HG03045 (cell line): ENCODE measurements around the gene PAPLN.

ENCODE experiments used
- ATAC-seq: cut with Tn5 transposase; IDR thresholded peaks from one replicate; pipeline ENCODE4 v1.9.1; 2021; ENCODE audit warnings: mild to moderate bottlenecking, moderate library complexity; ENCODE audit not compliant: unreplicated experiment

Gene PAPLN

DNA sequence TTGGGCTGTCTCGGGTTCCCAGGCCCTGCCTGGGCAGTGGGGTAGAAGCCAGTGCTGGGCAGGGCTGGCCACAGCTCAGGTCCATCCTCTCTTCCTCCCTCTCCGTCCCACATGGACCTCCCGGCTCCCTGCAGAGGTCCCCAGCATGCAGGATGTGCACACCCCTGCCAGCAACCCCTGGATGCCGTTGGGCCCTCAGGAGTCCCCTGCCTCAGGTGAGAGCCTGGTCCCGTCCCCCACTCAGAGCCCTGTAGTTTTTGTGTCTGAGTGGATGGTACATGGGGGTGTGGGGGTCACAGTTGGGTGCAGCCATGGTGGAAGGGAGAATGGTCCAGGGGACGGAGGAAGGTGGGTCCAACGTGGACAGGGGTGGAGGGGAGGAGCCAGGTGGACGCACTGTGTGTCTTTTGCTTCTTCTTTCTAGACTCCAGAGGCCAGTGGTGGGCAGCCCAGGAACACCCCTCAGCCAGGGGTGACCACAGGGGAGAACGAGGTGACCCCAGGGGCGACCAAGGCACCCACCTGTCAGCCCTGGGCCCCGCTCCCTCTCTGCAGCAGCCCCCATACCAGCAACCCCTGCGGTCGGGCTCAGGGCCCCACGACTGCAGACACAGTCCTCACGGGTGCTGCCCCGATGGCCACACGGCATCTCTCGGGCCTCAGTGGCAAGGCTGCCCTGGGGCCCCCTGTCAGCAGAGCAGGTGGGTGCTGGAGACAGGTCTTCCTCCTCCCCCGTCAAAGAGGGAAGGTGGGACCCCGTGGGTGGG is 21.7 kb downstream of the PAPLN start:
- no peak for ATAC-seq

GRCh38 chr14:73259837-73260236 is 22.5 kb downstream of the PAPLN start:
- no peak for ATAC-seq

- no peak for ATAC-seq
Observed at GRCh38 chr14:73260574-73260973, 23.3 kb downstream of the PAPLN start.

GRCh38 chr14:73261075-73261474 is 23.8 kb downstream of the PAPLN start:
- ATAC-seq, result no peak

DNA sequence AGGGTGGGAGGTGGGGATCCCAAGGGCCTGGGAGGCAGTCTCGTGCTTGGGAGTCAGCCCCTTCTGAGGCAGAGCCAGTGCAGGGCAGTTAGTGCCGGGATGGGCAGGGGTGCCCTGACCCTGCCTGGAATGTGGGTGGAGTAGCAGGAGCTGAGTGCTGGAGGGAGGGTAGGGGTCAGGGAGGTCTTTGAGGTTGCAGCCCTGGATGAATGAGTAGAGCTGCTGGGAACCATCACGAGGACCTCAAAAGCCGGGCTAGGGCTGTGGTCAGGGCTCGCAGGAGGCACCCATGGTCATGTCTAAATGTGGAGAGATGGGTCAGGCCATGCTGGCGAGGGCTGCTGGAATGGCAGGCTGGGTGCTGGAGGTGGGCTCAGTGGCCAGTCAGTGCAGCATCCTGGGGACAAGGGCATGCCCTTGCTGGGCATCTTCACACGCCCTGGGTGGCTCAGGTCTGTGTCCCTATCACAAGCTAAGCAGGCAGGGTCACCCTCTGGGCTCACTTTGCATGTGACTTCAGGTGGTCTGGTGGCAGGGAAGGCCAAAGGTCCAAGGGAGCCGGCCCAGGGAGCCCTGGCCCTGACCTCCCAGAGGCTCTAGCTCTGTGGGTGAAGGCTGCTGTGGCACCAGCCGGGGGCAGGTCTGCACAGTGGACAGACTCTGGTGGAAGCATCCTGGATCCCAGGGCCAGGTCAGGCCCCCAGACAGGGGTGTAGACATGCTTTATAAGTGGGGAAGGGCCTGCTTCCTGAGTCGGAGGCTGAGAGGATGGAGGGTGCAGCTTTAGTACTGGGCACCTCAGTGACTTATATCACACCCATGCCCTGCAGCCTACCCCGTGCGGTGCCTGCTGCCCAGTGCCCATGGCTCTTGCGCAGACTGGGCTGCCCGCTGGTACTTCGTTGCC is 24.5 kb downstream of the PAPLN start:
- ATAC-seq, result no peak

DNA sequence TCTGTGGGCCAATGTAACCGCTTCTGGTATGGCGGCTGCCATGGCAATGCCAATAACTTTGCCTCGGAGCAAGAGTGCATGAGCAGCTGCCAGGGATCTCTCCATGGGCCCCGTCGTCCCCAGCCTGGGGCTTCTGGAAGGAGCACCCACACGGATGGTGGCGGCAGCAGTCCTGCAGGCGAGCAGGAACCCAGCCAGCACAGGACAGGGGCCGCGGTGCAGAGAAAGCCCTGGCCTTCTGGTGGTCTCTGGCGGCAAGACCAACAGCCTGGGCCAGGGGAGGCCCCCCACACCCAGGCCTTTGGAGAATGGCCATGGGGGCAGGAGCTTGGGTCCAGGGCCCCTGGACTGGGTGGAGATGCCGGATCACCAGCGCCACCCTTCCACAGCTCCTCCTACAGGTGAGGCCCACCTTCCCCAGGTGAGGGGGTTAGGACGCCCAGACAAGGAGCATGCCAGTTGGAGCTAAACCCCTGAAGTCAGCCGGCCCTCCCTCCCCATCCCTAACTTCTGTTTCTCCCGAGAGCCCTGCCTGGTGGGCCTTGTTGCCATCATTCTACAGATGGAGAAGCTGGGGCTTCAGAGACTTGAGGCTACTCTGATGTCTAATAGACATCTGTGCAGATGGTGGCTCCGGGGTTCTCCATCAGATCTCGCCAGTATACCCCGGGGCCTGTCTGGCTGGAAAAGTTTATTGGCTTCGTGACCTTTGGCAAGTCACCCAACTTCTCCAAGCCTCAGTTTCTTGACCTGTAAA is 25.3 kb downstream of the PAPLN start:
- ATAC-seq, result no peak

GRCh38 chr14:73263606-73264005 is 26.3 kb downstream of the PAPLN start:
- ATAC-seq, result no peak

DNA sequence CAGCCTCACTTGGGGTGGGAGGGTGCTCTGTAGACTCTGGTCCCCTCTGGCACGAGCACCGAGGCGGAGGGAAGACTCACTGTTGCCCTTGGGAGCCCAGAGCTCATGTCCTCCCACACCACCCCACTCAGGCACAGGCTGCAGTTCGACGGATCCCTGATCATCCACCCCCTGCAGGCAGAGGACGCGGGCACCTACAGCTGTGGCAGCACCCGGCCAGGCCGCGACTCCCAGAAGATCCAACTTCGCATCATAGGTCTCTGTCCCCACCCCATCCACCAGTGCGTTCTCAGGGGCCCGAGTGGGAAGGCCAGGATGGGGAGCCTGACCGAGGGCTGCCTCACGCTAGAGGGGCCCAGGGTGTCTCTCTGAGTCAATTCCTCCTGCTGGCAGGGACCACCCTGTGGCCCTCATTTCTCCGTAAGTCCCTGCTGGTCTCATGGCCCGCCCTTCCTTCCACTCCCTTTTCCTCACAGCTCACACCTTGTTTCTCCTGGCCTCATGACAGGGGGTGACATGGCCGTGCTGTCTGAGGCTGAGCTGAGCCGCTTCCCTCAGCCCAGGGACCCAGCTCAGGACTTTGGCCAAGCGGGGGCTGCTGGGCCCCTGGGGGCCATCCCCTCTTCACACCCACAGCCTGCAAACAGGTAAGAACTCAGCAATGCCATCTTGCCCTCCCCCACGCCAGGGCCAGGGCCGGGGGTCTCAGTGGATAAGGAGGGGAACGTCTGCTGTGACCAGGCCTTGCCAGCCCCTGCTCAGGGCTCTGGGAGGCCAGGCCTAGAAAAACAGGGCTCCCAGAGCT is 27.0 kb downstream of the PAPLN start:
- ATAC-seq, result no peak

GRCh38 chr14:73264885-73265720 is 27.8 kb downstream of the PAPLN start:
- ATAC-seq, result no peak

DNA sequence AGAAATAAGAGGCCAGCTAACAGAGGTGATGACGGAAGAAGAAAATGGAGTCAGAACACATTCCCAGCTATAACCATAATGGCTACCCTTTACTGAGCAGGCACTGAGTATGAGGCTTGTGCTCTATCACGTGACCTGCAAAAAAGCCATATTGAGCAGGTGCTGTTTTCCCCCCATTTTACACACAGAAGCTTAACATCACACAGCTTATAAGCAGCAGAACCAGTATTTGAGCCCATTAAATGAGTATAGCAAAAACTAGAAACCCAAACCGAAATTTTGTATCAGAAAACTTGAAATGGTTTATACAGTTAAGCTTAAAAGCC is 28.4 kb downstream of the PAPLN start:
- no peak for ATAC-seq

- ATAC-seq, result no peak
Observed at GRCh38 chr14:73266317-73266716, 29.0 kb downstream of the PAPLN start.

DNA sequence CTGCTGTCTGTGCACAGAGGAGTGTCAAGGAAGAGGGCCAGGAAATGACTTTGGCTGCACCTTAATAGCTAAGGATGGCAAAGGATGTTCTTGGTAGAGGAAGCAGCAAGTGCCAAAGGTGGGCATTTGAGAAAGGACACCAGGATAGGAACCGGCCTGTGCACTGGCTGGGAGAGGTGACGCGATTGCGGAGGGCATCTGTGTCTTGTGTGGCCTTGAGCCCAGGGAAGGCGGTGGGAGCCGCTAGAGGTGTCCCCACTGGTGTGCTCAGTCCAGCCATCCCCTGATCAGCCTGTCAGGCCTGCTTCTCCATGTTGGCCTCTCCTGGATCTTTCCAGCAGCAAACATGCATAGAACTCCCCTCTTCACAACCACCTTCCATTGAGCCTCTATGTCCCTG is 30.2 kb downstream of the PAPLN start:
- no peak for ATAC-seq

DNA sequence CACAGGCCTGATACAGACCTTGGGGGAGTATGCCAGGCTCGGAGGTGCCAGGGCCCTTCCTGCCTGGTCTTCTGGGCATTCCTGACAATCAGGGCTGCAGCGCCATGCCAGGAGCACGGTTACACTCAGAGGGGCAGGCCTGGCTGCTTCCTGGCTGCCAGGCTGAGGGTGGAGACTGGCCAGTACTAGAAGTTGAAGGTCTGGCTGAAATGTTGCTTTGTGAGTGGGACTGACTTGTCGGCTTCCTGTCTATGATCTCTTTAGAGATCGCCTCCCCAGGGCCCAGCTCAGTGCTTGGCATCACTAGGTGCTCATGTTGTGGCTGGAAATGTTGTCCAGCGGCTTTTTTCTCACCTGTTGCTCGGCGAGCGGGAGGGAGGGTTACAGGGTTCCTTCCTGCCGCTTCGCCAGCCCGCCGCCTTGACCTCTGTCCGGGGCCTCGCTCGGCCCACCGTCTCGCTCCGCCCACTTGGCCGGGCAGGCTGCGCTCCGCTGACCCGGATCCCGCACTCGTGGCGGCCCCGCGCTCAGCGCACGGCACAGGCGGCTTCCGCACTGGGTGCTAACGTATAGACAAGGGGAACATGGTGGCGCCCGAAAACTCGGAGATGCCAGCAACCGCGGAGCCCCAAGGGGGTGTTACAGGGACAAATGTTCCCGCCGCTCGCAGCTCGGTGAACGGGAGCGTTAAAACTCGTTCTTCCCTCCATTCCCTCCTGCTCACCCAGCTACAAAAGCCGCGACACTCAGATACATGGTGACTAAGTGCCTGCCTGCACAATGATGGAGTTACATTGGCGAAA is 32.6 kb downstream of the PAPLN start:
- no peak for ATAC-seq

DNA sequence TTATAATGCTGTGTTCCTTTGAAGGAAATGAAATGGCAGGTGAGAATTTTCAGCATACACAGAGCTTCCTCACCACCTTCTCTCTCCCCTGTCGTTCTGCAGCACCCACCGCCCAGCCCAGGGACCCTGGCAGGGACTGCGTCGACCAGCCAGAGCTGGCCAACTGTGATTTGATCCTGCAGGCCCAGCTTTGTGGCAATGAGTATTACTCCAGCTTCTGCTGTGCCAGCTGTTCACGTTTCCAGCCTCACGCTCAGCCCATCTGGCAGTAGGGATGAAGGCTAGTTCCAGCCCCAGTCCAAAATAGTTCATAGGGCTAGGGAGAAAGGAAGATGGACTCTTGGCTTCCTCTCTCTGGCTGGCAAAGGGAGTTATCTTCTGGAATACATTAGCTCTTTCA is 35.1 kb downstream of the PAPLN start:
- ATAC-seq, result no peak

DNA sequence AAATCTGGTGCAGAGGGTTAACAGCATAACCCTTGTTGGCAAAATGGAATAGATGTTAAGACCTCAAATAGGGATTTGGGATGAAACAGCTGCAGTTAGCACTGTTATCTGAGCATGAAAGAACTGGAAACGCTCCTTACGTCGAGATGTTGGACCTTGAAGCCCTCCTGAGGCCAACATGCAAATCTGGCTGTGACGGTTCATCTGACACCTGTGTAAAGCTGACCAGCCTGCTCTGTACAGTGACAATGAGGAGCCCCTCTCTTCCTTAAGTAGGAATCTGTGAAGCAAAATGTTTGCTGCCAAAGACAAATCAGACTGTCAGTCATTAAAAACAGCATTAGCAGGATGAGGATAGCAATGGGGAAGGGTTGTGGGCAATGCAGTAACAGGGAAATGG is 36.5 kb downstream of the PAPLN start:
- no peak for ATAC-seq

DNA sequence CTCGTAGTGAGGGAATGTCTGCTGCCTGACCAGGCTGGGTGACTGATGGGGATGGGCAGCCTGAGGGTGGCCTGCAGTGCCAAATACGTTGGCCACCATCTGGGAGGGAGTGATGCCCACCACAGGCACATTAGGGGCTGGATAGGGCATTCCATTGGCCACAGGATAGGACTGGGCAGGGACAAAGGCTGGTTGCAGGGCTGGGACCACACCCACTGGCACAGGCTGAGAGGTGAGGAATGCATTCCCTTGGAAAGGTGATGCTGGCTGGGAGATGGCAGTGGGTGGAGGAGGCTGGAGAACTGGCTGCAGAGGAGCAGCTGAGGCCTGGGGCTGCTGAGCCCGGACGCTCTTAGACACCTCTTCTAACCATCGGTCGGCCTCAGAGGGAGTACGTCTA is 39.5 kb downstream of the PAPLN start:
- no peak for ATAC-seq

DNA sequence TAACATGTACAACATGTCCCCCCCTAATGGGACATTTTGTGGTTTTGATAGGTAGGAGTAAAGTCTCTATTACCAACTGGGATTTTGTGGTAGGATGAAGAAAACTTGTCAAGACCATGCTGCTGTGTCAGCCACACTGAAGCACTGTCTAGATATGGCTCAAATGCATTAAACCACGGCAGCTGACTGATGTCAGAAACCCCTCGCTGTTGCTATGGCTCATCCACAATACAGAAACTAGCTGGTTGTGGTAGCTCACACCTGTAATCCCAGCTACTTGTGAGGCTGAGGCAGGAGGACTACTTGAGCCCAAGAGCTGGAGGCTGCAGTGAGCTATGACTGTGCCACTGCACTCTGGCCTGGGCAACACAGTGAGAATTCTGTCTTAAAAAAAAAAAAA is 40.1 kb downstream of the PAPLN start:
- ATAC-seq, result no peak

GRCh38 chr14:73280903-73281302 is 43.6 kb downstream of the PAPLN start:
- ATAC-seq, result no peak
